H1 (cell line): Measurements from ENCODE around the gene TBC1D4. TPM values are rescaled to one million over a fixed set of nuclear protein-coding genes. Genes with fewer than 3 reads are reported as not detected.

Experiments used
- CTCF ChIA-PET: fragments of 300-600 bp; sonication (Branson Sonifier 250); formaldehyde crosslinking; loops from one replicate; lab custom pipeline; 2021; ENCODE audit not compliant: partially characterized antibody; lab: Charles Lee
- POLR2A ChIA-PET: fragments of 300-600 bp; sonication (Branson Sonifier 250); formaldehyde crosslinking; loops from one replicate; lab custom pipeline; 2021; ENCODE audit warnings: inconsistent platforms; ENCODE audit not compliant: partially characterized antibody; lab: Charles Lee
- DNase-seq, 2 experiments: peaks; one replicate each; pipeline versions ENCODE4 v3.0.0 to v3.0.0-alpha.2; 2010 to 2022; ENCODE audit warnings: low spot score in 2 of 2, low read depth in 1 of 2, mixed read lengths in 1 of 2
- FAIRE-seq: peaks from 2 replicates; lab custom pipeline; 2011; peaks lifted over from hg19 to GRCh38; lab: Jason Lieb, UNC
- H2AFZ ChIP-seq: 2 replicates; pipeline ENCODE4 v1.8.1; 2012; ENCODE audit warnings: low read length, inconsistent platforms
- H2AK5ac ChIP-seq: 2 replicates; pipeline ENCODE4 v1.6.1; 2013; ENCODE audit warnings: low read depth, low read length
- H2BK120ac ChIP-seq: replicated peaks from 2 replicates; pipeline ENCODE3; 2013; ENCODE audit warnings: low read depth, low read length, inconsistent platforms
- H2BK12ac ChIP-seq: 2 replicates; pipeline ENCODE4 v1.6.1; 2013; ENCODE audit warnings: low read depth, low read length
- H2BK15ac ChIP-seq: 2 replicates; pipeline ENCODE4 v1.6.1; 2013; ENCODE audit warnings: low read length
- H2BK20ac ChIP-seq: 2 replicates; pipeline ENCODE4 v1.6.1; 2013; ENCODE audit warnings: low read length
- H2BK5ac ChIP-seq: 2 replicates; pipeline ENCODE4 v1.6.1; 2013; ENCODE audit warnings: low read depth, low read length
- H3K14ac ChIP-seq: 2 replicates; pipeline ENCODE4 v1.6.1; 2013; ENCODE audit warnings: inconsistent platforms; ENCODE audit not compliant: insufficient read length
- H3K18ac ChIP-seq: 2 replicates; pipeline ENCODE4 v1.6.1; 2013; ENCODE audit warnings: low read length; ENCODE audit errors: extremely low read depth
- H3K23ac ChIP-seq: 2 replicates; pipeline ENCODE4 v1.6.1; 2013; ENCODE audit warnings: inconsistent platforms; ENCODE audit not compliant: insufficient read length
- H3K23me2 ChIP-seq: 2 replicates; pipeline ENCODE4 v1.6.1; 2013; ENCODE audit warnings: low read depth, low read length
- H3K27ac ChIP-seq: 2 replicates; pipeline ENCODE4 v1.6.1; 2011; ENCODE audit warnings: low read depth, low read length, inconsistent platforms
- H3K27me3 ChIP-seq, 4 experiments: replicated peaks in 1 of 4; 1 replicate in 1 of 4; 2 replicates in 3 of 4; pipeline versions ENCODE4 v1.6.1 to v1.8.1; 2011 to 2013; ENCODE audit warnings: low read length in 3 of 4, mild to moderate bottlenecking in 3 of 4, inconsistent platforms in 2 of 4, mixed read lengths in 2 of 4, moderate library complexity in 1 of 4; ENCODE audit not compliant: control insufficient read depth in 3 of 4, insufficient read depth in 3 of 4; ENCODE audit errors: extremely low read depth in 1 of 4
- H3K36me3 ChIP-seq, 4 experiments: 2 replicates each; pipeline versions ENCODE4 v1.6.1 to v1.8.1; 2011 to 2013; ENCODE audit warnings: mild to moderate bottlenecking in 4 of 4, low read length in 3 of 4, moderate library complexity in 2 of 4, control low read depth in 1 of 4, inconsistent platforms in 1 of 4; ENCODE audit not compliant: insufficient read depth in 4 of 4, control insufficient read depth in 2 of 4
- H3K4ac ChIP-seq: replicated peaks from 2 replicates; pipeline ENCODE3; 2013; ENCODE audit warnings: low read length, low read depth, mixed read lengths, inconsistent platforms; ENCODE audit not compliant: insufficient read length
- H3K4me1 ChIP-seq, 4 experiments: replicated peaks in 1 of 4; 1 replicate in 1 of 4; 2 replicates in 3 of 4; pipeline versions ENCODE4 v1.6.1 to v1.8.1; 2011 to 2013; ENCODE audit warnings: low read length in 3 of 4, inconsistent platforms in 2 of 4, mixed read lengths in 1 of 4; ENCODE audit not compliant: insufficient read depth in 4 of 4, control insufficient read depth in 3 of 4
- H3K4me2 ChIP-seq, 2 experiments: 2 replicates each; pipeline versions ENCODE4 v1.6.1 to v1.8.1; 2011 to 2013; ENCODE audit warnings: low read depth in 2 of 2, low read length in 2 of 2, control low read depth in 1 of 2, inconsistent platforms in 1 of 2, mild to moderate bottlenecking in 1 of 2; ENCODE audit not compliant: insufficient read depth in 1 of 2
- H3K4me3 ChIP-seq, 4 experiments: fragments of 200-600, 300-600 bp in 1 of 4; sonication (generic), shearing (Covaris generic), sonication (Bioruptor Twin) in 1 of 4; 2 replicates each; pipeline versions ENCODE4 v1.5.1 to v1.8.1; 2011 to 2016; ENCODE audit warnings: low read length in 4 of 4, low read depth in 3 of 4, control low read depth in 2 of 4, inconsistent platforms in 2 of 4, mild to moderate bottlenecking in 2 of 4, mixed read lengths in 1 of 4, moderate library complexity in 1 of 4; ENCODE audit not compliant: insufficient read depth in 2 of 4; ENCODE audit errors: extremely low read depth in 1 of 4
- H3K56ac ChIP-seq: replicated peaks from 2 replicates; pipeline ENCODE3; 2013; ENCODE audit warnings: low read depth, mild to moderate bottlenecking, mixed read lengths, low read length, inconsistent platforms; ENCODE audit not compliant: insufficient read length
- H3K79me1 ChIP-seq: 2 replicates; pipeline ENCODE4 v1.6.1; 2013; ENCODE audit warnings: low read depth, low read length, control low read depth
- H3K79me2 ChIP-seq, 2 experiments: 2 replicates each; pipeline versions ENCODE4 v1.6.1 to v1.8.1; 2012 to 2013; ENCODE audit warnings: low read length in 2 of 2, mild to moderate bottlenecking in 2 of 2, inconsistent platforms in 1 of 2; ENCODE audit not compliant: insufficient read depth in 2 of 2, control insufficient read depth in 1 of 2
- H3K9ac ChIP-seq, 4 experiments: replicated peaks in 1 of 4; 1 replicate in 1 of 4; 2 replicates in 3 of 4; pipeline versions ENCODE4 v1.6.1 to v1.8.1; 2011 to 2013; ENCODE audit warnings: low read depth in 3 of 4, low read length in 3 of 4, control low read depth in 2 of 4, mild to moderate bottlenecking in 2 of 4, moderate library complexity in 2 of 4, inconsistent platforms in 1 of 4; ENCODE audit errors: extremely low read depth in 1 of 4
- H3K9me3 ChIP-seq, 2 experiments: 2 replicates each; pipeline versions ENCODE4 v1.6.1 to v1.8.1; 2012 to 2013; ENCODE audit warnings: mild to moderate bottlenecking in 2 of 2, moderate library complexity in 2 of 2, control low read depth in 1 of 2, inconsistent platforms in 1 of 2, low read depth in 1 of 2, low read length in 1 of 2, mixed read lengths in 1 of 2; ENCODE audit not compliant: insufficient read depth in 2 of 2
- H4K20me1 ChIP-seq, 2 experiments: replicated peaks in 1 of 2; 2 replicates each; pipeline versions ENCODE3 to v1.8.1; 2011 to 2013; ENCODE audit warnings: inconsistent platforms in 2 of 2, low read length in 2 of 2, mild to moderate bottlenecking in 1 of 2; ENCODE audit not compliant: insufficient read depth in 2 of 2, control insufficient read depth in 1 of 2
- H4K5ac ChIP-seq: 2 replicates; pipeline ENCODE4 v1.6.1; 2013; ENCODE audit warnings: low read length, low read depth, mixed read lengths, inconsistent platforms; ENCODE audit not compliant: insufficient read length
- H4K8ac ChIP-seq: 2 replicates; pipeline ENCODE4 v1.8.0; 2013; ENCODE audit warnings: mild to moderate bottlenecking, moderate library complexity, low read length, inconsistent platforms; ENCODE audit not compliant: insufficient read depth; ENCODE audit errors: extremely low read depth
- H4K91ac ChIP-seq: replicated peaks from 2 replicates; pipeline ENCODE3; 2013; ENCODE audit warnings: low read length, mixed read lengths, inconsistent platforms; ENCODE audit not compliant: insufficient read length
- BCL11A ChIP-seq, 2 experiments: IDR thresholded peaks; one replicate each; pipeline ENCODE4 v1.6.1; 2011; ENCODE audit warnings: low read depth in 2 of 2, low read length in 2 of 2, mild to moderate bottlenecking in 2 of 2
- CEBPB ChIP-seq: IDR thresholded peaks from 2 replicates; pipeline ENCODE4 v1.6.1; 2012; ENCODE audit warnings: low read depth, low read length
- CHD2 ChIP-seq: IDR thresholded peaks from 2 replicates; pipeline ENCODE4 v1.6.1; 2012; ENCODE audit warnings: low read length, improper control_type of control experiment
- HDAC6 ChIP-seq: IDR thresholded peaks from one replicate; pipeline ENCODE4 v1.7.1; 2012; ENCODE audit warnings: low read depth, mild to moderate bottlenecking, inconsistent platforms, low read length, moderate library complexity
- KDM1A ChIP-seq: fragments of 200-600, 300-600 bp; sonication (generic); IDR thresholded peaks from 2 replicates; pipeline ENCODE4 v1.7.1; 2016; ENCODE audit warnings: mild to moderate bottlenecking, low read length, borderline replicate concordance
- KDM4A ChIP-seq: IDR thresholded peaks from one replicate; pipeline ENCODE4 v1.7.1; 2012; ENCODE audit warnings: low read depth, mild to moderate bottlenecking, moderate library complexity, low read length, inconsistent platforms; ENCODE audit not compliant: severe bottlenecking
- MAFK ChIP-seq: IDR thresholded peaks from 2 replicates; pipeline ENCODE4 v1.6.1; 2012; ENCODE audit warnings: low read depth, mild to moderate bottlenecking, improper control_type of control experiment, low read length
- NRF1 ChIP-seq: IDR thresholded peaks from 2 replicates; pipeline ENCODE4 v1.6.1; 2011; ENCODE audit warnings: mild to moderate bottlenecking, low read depth, low read length, improper control_type of control experiment
- POLR2A ChIP-seq, 2 experiments: IDR thresholded peaks; 1 replicate in 1 of 2; 2 replicates in 1 of 2; pipeline ENCODE4 v1.6.1; 2011; ENCODE audit warnings: low read depth in 2 of 2, low read length in 2 of 2, mild to moderate bottlenecking in 2 of 2; ENCODE audit errors: control extremely low read depth in 1 of 2
- RFX5 ChIP-seq: IDR thresholded peaks from 2 replicates; pipeline ENCODE4 v1.6.1; 2011; ENCODE audit warnings: low read depth, low read length, improper control_type of control experiment, borderline replicate concordance
- RXRA ChIP-seq: IDR thresholded peaks from 2 replicates; pipeline ENCODE4 v1.6.1; 2011; ENCODE audit warnings: low read depth, mild to moderate bottlenecking, low read length, moderate library complexity; ENCODE audit not compliant: insufficient read depth
- TCF12 ChIP-seq: IDR thresholded peaks from 2 replicates; pipeline ENCODE4 v1.6.1; 2011; ENCODE audit warnings: low read depth, mild to moderate bottlenecking, low read length
- TEAD4 ChIP-seq: IDR thresholded peaks from 2 replicates; pipeline ENCODE4 v1.6.1; 2012; ENCODE audit warnings: low read depth, low read length, inconsistent platforms, mixed read lengths
- YY1 ChIP-seq: IDR thresholded peaks from 2 replicates; pipeline ENCODE4 v1.6.1; 2011; ENCODE audit warnings: low read depth, mild to moderate bottlenecking, low read length
- WGBS, 2 experiments: shearing (Covaris generic) in 1 of 2; methylation state at CpG; one replicate each; pipeline versions ENCODE4 v1.1.6 to v1.1.7; 2013 to 2015; ENCODE audit warnings: low lambda C conversion rate in 2 of 2, mixed read lengths in 2 of 2, inconsistent platforms in 1 of 2, low coverage in 1 of 2, missing lambda C conversion rate in 1 of 2; ENCODE audit not compliant: insufficient replicate concordance in 2 of 2, insufficient coverage in 1 of 2, insufficient read length in 1 of 2; ENCODE audit errors: extremely low coverage in 1 of 2, missing lambda C conversion rate in 1 of 2; 5-methylcytosine and 5-hydroxymethylcytosine counted together
- polyA plus RNA-seq, 7 experiments: library from polyadenylated mRNA; depleted of rRNA in 3 of 7; stranded (reverse) in 5 of 7; unstranded in 2 of 7; fragments of >200 nt in 5 of 7; fragments of 200-250 nt in 2 of 7; gene quantifications; 1 replicate in 5 of 7; 2 replicates in 1 of 7; 4 replicates in 1 of 7; pipeline versions ENCODE4 v1.2.1 to v1.2.3, GENCODE V29; 2011 to 2013; ENCODE audit warnings: missing spikeins in 2 of 7, mixed read lengths in 2 of 7
- total RNA-seq: library from RNA; stranded (reverse); fragmentation: NEBNext Ultra II Directional; extraction: Animal tissue kit (Norgen Biotek cat#: 25700); gene quantifications from 2 replicates; pipeline ENCODE4 v1.2.1, GENCODE V29; 2021
- TF ChIP-seq, protein P1 (sequence below): IDR thresholded peaks from 2 replicates; pipeline ENCODE4 v1.6.1; 2011; ENCODE audit warnings: low read length, improper control_type of control experiment

The TBC1D4 gene
- total and polyA plus RNA-seq, 2 of the 8 experiments (the other 6 are each of a cell fraction or from before 2014, with no cell fraction given): 16.7 to 39.0 TPM

- H2BK15ac ChIP-seq: no peak overlapping the region
- no peak overlapping the region for H2AFZ ChIP-seq
- H4K20me1 ChIP-seq: no peaks in the 10 kb centered on the region
- H3K36me3 ChIP-seq: peaks cover 0 to 3% (median under 1%) of the 10 kb centered on the region in 4 experiments; a peak in 4 of 8 replicates
- WGBS, 2 experiments: 82% methylated on average over 2 of the region's 2 CpGs; no CpG with 5 or more reads in 1 of the 2 experiments
- H3K4me1 ChIP-seq: no peaks in the 10 kb centered on the region
- FAIRE-seq: no peak
- H2BK120ac ChIP-seq: no peak overlapping the region
- H3K18ac ChIP-seq: no peak overlapping the region
- DNase-seq: no peak
- no peak overlapping the region for H2AK5ac ChIP-seq
- H3K79me1 ChIP-seq: no peaks in the 10 kb centered on the region
- no peak overlapping the region for H3K4me2 ChIP-seq
- no peak overlapping the region for H3K56ac ChIP-seq
- ChIA-PET POLR2A (no interaction called here), CTCF (interaction anchor here (0.6 to 1.5 kb wide), 4 partner anchors 12 to 241 kb away, joined by 3 to 6 read pairs (median 3); no protein-coding TSS in a partner anchor)
- H3K14ac ChIP-seq: no peak overlapping the region
- H3K27me3 ChIP-seq: peaks cover 0 to 1% (median 0%) of the 10 kb centered on the region in 4 experiments; a peak in 1 of 7 replicates
- no peak overlapping the region for H4K5ac ChIP-seq
- H3K79me2 ChIP-seq: no peaks in the 10 kb centered on the region
- H3K4ac ChIP-seq: no peak overlapping the region
- H2BK5ac ChIP-seq: no peak overlapping the region
- no peak overlapping the region for H3K23ac ChIP-seq
- no peak overlapping the region for H2BK12ac ChIP-seq
- no peak overlapping the region for H4K8ac ChIP-seq
- no peak overlapping the region for H4K91ac ChIP-seq
- H3K9ac ChIP-seq: no peak overlapping the region
- H3K27ac ChIP-seq: no peak overlapping the region
- H2BK20ac ChIP-seq: no peak overlapping the region
- H3K23me2 ChIP-seq: no peaks in the 10 kb centered on the region
- H3K9me3 ChIP-seq: no peaks in the 10 kb centered on the region
- no peak overlapping the region for H3K4me3 ChIP-seq
- TF ChIP-seq CEBPB (no peak), CHD2 (no peak), POLR2A (IDR thresholded peaks at IDR 0.05; ENCODE audit: control extremely low read depth in 1 of 2, low read depth in 2 of 2, low read length in 2 of 2) (no peak), MAFK (no peak), RXRA (no peak), KDM4A (no peak), RFX5 (no peak), BCL11A (IDR thresholded peaks at IDR 0.05; ENCODE audit: low read depth in 2 of 2, low read length in 2 of 2) (no peak), YY1 (no peak), HDAC6 (no peak), NRF1 (no peak), TEAD4 (no peak), KDM1A (no peak), TCF12 (no peak)
- TF ChIP-seq, protein P1, sequence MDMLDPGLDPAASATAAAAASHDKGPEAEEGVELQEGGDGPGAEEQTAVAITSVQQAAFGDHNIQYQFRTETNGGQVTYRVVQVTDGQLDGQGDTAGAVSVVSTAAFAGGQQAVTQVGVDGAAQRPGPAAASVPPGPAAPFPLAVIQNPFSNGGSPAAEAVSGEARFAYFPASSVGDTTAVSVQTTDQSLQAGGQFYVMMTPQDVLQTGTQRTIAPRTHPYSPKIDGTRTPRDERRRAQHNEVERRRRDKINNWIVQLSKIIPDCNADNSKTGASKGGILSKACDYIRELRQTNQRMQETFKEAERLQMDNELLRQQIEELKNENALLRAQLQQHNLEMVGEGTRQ: no peak
These were observed 136.8 kb downstream of the TBC1D4 start for GRCh38 chr13:75345193-75345592.
